NCI-H82 treated with DMSO at 0.1 percent for 48 hours (cell line): ENCODE measurements around the gene WDR82.

Source experiments
- DNase-seq: peaks from one replicate; lab custom pipeline; 2025; ENCODE audit not compliant: unreplicated experiment; lab: John Stamatoyannopoulos, UW

Gene WDR82

DNA sequence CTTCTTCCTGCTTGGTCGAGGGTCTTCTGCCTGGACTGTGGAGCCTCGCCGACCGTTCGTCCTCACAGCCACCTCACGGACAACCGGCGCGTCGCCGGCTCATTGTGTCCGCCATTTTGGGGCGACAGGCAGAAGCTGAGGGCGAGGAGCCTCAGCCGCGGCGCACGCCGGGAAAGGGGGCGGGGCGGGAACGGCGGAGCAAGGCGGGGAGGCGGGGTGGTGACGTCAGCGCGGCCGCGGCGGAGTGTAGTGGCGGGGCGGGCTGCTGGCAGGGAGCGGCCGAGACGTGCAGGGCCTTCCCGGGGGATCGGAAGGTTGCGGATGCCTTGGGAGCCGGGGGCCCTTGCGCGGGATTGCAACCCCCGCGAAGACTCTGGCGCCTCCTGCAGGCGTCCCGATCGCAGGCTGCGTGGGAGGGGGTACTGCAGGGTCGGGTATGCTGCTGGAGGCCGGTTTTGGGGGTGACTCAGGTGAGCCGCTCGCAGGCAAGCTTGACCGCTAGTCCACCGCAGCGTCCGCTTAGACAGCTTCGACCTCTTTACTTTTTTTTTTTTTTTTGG lies at the start of gene WDR82:
TSS of gene WDR82 (minus strand) at position 140 of the 560 bp plus-strand sequence. CDS start 288 bp downstream, outside the sequence.
- peak; percentile 58 for DNase-seq

DNA sequence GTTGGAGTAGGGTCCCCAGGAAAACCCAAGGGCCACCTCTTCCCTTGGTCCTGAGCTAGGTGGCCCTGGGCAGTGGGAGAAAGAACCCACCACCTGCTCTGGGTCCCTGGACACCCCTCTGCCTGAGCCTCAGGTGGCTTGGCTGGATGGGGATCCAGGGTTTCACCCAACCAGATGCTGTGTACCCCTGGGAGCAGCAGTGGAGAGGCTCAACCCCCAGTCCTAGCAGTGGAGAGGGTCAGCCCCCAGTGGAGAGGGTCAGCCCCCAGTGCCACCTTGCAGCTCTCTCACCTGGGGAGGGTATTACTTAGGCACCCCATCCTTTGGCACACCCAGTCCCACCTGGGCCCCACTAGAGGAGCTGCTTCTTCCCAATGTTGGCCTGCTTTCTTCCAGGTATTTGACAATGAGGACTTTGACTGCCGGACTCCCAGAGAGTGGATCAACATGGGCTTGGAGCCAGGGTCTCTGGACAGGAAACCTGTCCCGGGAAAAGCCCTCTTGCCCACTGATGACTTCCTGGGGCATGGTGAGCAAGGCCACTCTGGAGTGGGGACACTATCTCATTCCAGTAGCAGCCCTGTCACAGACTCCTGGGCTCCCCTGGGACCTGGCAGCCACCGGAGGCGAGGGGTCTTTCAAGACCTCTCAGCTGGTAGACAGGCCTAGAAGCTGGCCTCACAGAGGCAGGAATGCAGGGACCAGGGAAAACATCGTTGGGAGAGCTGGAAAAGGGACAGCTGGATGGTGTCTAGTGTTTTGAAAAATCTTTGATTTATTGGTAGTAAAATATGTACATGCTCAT lies 49.2 kb upstream of the WDR82 start:
- no peak for DNase-seq

GRCh38 chr3:52326976-52327375 lies 48.5 kb upstream of the WDR82 start:
- no peak for DNase-seq

- no peak for DNase-seq
These were observed 47.2 kb upstream of the WDR82 start for GRCh38 chr3:52325686-52326085.

GRCh38 chr3:52324676-52325075 lies 46.2 kb upstream of the WDR82 start:
- no peak for DNase-seq

DNA sequence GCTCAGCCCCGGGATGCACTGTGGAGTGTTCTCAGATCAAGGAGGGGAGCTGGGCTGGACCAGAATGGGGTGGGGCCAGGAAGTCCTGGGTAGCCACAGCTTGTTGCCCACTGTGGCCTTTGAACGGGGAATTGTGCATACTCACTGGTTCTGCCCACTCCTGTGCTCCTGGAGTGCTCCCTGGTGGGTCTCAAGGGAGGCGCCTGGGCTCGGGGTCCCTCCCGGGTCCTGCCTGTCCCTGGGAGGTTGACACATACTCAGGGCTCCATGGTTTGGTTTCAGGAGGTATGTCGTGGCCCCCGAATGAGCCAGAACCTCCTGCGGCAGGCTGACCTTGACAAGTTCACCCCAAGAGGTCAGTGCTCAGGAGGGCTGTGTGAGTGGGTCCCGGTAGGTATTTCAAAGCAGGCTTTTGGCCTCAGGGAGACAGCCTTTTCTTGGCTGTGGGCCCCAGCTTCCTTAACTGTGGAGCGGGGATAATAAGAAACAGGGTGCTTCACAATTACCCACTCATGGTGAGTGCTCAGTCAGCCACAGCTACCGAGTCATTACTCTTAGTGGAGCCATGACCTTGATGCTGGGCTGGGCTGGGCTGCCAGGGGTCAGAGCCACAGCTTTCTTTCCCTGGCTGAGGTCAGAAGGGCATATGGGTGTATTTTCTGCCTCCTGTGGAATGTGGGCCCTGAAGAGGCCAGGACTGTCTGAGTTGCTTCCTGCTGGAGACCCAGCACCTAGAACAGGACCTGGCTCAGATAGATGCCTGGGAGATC lies 45.3 kb upstream of the WDR82 start:
- no peak for DNase-seq

- DNase-seq = no peak
These were observed 44.0 kb upstream of the WDR82 start for GRCh38 chr3:52322466-52322865.

DNA sequence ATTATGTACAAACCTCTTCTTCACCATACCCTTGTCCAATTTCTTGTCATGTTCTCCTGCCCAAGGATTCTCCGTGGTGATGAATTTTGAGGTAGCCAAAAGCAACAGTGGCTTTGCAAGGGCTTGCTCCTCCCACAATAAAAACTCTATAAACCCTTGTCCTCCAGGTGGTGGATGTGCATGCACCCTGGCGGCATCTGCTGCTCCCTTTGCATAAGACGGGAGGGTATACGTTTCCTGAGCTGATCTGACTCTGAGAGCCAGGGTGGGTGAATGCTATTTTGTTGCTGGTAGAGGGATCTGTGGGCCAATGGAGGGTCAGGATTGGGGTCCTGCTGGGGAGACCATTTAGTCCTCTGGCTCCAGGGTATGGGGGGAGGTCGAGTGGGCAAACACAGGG lies 43.0 kb upstream of the WDR82 start:
- DNase-seq = no peak

DNA sequence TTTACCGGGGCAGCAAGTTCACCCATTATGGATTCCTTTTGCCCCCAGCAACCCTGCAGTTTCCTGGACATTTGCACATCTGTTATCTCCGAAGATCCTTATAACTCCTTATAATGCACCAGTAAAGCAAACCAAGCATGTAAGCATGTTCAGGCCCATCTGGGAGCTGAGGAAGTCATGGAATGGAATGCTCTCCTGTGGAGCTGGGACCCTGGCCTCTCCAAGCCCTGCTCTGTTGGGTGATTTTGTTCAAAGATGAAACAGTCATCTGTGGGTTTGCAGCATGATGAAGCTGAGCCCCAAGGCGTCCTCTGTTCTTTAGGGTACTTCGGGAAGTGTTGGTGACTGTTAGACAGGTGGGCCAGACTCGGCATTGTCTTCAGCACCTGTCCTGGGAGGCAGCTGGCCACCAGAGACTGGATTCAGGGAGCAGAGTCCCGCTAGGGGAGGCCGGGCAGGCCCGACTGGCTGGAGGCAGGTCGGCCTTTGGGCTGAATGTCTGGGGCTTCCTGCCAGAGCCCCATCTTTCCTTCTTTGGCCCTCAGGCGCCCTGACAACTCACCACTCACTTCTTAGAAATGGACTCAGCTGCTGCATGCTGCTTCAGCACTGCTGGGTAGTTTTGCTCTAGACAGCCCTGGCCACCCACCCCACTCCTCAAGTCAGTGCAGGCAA lies 41.6 kb upstream of the WDR82 start:
- no peak for DNase-seq

DNA sequence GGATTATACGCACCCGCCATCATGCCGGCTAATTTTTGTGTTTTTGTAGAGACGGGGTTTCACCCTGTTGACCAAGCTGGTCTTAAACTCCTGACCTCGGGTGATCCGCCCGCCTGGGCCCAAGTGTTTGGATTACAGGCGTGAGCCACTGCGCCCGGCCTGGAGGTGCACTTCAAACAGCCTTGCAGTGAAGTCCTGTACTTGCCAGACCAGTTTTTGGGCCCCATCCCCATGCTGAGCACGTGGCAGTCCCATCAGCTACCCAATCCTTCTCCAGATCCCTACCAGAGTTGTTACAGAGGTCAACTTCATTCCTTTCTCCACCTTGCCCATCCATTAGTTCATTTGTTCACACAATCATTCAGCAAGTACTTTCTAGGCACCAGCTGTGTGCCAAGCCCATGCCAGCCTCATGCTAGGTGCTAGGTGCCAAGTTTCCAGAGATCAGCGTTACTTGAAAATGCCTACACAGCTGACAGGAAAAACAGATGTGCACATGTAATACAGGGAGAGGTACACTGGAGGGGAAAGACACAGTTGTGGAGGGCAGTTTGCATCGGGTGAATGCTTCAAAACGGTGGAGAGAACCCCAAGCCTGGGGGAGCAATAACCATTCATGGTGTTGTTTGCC lies 39.9 kb upstream of the WDR82 start:
- no peak for DNase-seq

GRCh38 chr3:52317208-52318000 lies 39.0 kb upstream of the WDR82 start:
- peak; percentile 28 for DNase-seq

DNA sequence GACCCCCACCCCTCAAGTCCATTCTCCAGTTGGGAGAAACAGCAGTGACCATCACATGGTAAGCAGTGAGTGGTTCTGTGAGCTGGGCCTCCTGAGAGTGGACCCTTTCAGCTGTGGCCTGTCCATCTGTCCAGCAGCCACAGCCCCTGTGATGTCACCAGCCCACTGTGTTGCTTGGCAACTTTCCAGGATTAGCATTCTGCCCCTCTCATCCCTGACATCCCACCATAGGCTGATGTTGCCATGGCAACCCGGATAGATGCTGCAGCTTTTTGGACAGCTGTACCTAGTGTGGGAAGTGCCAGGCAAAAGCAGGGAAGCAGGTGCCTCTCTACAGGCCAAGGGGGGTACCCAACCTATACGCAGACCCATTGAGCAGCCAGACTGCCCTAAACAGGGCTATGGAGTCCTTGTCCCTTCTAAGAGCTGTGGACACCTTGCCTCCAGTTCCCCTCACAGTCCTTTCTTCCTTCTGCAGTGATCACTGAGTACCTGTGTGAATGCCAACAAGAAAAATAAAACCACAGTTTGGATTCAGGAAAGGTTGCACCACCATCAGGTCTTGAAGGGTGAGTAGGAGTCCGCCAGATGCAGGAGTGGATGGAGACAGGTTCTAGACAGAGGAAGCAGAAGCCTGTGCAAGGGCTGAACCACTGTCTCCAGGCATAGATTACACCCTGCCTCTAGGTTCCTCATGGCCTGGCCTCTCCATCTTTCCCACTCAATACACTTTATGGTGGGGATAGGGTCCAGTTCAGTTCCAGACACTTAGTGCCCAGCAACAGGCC lies 37.7 kb upstream of the WDR82 start, which contains the start of gene DNAH1:
TSS of gene DNAH1 (plus strand) at position 343 of the 788 bp plus-strand sequence. CDS start 6,124 bp downstream, outside the sequence.
- DNase-seq = no peak

GRCh38 chr3:52315006-52315405 lies 36.6 kb upstream of the WDR82 start:
- no peak for DNase-seq

DNA sequence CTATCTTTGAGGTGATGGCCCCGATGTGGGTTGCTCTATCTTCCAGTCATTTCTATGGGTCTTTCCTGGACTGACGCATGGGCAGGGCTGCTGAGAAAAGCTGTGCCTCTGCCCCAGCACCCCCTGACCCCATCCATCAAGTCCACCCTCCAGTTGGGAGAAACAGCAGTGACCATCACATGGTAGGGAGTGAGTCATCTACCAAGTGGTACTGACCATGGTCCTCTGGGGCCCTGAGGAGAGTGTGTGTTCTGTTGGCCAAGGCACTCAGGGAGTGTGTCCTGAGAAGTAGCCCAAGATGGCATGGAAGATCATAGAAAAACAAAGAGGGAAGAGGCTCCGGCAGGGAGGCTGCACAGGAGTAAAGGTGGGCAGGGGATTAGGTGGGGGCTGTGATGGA lies 36.0 kb upstream of the WDR82 start:
- DNase-seq = no peak

DNA sequence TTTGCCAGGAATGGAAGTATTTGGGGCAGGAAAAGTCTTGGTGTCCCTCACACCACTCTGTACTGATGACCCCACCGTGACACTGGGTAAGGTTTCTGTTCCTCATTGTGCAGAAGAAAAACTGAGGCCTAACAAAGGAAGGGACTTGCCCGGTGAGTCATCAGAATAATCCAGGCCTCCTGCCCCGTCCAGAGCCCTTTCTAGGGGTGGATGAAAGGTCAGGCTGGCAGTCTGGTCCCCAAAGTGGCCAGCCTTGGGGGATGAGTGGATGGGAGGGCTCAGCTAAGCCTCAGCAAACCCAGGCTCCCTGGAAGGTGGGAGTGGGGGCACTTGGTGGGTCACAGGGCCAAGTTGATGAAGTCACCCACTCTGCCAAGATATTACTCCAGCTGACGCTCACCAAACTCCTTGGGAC lies 35.3 kb upstream of the WDR82 start:
- DNase-seq = no peak

- no peak for DNase-seq
These were observed 34.8 kb upstream of the WDR82 start for GRCh38 chr3:52313188-52313773.

GRCh38 chr3:52311576-52312119 lies 33.2 kb upstream of the WDR82 start:
- no peak for DNase-seq

DNA sequence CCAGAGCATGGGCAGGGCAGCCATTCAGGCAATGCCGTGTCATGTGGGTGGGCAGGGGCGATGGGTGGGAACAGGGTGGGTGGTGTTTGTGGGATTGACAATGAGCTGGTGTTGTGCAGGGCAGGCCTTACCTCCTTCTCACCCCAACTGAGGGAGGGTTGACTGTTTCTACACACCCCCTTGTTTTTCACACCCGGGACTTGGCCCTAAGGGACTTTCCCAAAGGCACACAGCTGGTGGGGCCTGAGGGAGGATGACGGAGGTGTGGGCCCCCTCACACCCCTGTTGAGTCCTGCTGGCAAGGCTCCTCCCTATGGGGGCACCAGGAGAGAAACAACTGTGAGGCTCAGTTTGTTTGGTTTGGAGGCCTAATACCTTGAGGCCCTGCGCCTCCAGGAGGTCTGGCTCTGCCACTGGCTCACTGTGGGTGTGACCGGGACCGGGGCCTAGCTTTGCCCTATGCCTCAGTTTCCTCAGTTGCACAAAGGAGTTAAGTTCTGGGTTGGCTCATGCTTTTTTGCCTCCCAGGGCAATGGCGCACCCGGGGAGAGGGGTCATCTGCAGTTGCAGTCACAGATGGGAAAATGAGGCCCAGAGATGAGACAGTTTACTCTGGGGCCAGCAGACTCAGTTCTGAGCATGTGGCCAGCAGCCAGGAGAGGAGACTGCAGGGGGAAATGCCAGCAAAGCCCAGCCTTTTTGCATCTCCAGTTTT lies 32.6 kb upstream of the WDR82 start:
- DNase-seq = no peak
